ENCODE measurements around the gene MGARP. TPM values are rescaled to one million over a fixed set of nuclear protein-coding genes. Genes with fewer than 3 reads are reported as not detected.

Gene MGARP
- 0.11 TPM in 1 of 2 replicates, not detected in the other for total RNA-seq (2014; rRNA removed; shearing (Covaris generic))

DNA sequence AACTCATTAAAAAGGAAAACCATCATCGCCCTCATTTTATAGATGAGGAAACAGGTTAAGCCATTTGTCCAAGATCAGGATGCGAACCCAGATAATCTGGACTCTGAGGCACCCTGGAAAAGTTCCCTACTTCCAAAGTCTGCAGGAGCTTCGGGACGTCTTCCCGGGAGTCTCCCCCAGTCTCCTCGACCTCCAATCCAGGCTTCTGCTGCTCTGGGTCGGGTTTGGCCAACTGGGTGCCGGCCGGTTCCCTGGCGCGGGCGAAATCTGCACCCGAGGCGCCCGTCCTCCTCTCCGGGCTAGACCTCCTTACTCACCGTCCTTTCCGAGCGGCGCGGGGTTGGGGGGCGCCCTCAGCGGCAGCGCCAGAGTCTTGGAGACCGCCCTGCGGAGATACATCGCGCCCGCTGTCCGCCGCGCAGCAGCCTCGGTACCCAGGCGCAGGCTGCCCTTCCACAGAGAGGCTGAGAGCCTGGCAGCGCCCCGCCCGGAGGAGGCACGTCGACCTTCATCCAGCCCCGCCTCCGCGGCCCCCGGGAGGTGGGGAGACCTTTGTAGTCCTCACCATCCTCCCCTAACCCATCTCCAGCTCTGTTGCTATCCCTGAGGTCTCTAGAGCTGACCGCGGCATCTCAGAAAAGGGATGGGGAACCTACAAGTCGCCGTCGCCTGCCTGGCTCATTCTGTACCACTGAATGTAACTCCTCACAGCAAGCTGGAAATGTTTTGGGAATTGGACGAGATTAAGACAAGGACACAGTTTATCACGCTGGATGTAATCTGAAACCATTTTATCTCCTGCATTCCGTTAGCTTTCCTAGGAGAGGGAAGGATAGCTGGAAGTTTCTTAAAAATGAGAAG, at the start of gene MGARP:
TSS of gene MGARP (minus strand) at position 466 of the 861 bp plus-strand sequence. CDS start at position 399, 67 bp downstream.

DNA sequence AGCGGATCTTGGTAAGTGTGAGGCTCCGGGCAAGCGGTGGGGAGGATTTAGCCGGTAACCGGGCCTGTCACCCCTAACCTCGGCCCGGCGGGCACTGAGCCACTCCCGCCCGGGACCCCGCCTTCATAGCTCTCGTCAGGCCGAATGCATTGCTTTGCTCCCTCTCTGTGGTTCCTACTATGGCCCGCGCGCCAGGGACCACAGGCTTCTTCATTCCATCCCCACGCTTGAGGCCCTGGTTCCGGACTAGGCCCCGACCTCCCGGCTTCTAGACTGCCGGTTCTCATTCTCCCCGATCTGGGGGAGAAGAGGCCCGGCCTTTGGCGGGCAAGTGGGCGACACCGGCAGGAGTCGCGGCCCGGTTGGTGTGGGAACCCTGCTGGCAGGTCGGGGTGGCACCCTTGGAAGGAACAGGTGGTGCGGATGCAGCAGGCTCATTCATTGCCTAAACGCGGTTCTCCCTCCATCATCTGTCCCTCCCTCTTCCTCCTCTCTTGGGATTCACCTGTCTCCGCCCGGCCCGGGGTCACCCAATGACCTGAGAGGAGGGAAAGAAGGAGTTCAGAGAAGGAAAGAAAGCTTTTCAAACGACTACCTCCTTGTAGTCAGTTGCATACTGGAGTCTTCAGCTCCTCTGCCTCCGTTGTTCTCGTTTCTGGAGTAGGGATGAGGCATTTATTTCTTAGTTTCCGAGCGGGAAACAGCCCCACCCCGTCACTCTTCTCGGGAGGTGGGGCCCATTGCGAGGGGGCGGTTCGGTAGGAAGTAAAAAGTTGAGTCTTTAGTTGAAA, 22.0 kb upstream of the MGARP start, which contains the start of gene NDUFC1:
TSS of gene NDUFC1 (minus strand) at position 657 of the 791 bp plus-strand sequence. CDS start 6,679 bp downstream, outside the sequence.

DNA sequence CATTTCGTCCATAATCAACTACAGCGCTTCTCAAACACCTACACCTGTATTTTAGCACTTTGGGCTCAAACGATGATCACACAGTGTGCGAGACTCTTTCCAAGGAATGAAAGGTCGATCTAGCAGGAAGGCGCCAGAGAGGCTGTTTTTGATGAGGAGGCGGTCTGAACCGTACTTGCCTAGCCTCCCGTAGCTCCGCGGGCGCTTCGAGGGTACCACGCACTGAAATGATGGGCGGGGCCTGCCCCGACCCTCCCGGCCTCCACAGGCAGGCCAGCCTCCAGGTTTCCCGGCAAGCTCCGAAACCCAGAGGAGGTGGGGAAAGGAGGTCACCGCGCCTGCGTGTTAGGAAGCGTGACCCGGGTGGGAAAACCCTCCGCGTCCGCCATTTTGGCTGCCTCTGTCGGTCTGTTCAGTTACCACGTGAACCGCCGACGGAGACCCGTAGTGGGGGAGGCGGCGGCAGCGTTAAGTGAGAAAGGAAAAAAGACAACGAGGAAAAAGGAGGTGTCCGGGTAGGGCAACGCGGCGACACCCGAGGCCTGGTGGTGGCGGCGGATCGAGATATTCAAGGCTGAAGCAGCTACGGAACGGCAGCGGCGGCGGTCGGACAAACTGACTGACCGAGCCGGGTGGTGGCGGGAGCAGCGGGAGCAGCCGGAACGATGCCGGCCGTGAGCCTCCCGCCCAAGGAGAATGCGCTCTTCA, 21.2 kb upstream of the MGARP start, which contains the start of gene NAA15:
TSS of gene NAA15 (plus strand) at position 393 of the 708 bp plus-strand sequence. CDS start at position 666, 273 bp downstream.

Small RNAs within 50 kb of the gene (small RNA-seq; reads per million reads assigned to genes)
- gene RNU6-1074P (not detected), gene RNU6-1214P (not detected), gene RNU6-506P (not detected)

Other genes starting within 250 kb of the MGARP start
- 25.7 and 27.8 TPM in 2 replicates for gene ELF2, start 103.0 kb downstream of the MGARP start, total RNA-seq (2014; rRNA removed; shearing (Covaris generic))
- gene NAA15, start 21.3 kb upstream of the MGARP start, total RNA-seq (2014; rRNA removed; shearing (Covaris generic)), result 36.1 and 39.8 TPM in 2 replicates
- 62.3 and 68.9 TPM in 2 replicates for gene NDUFC1, start 22.3 kb upstream of the MGARP start, total RNA-seq (2014; rRNA removed; shearing (Covaris generic))
- 2.7 and 2.8 TPM in 2 replicates for gene RAB33B, start 173.9 kb upstream of the MGARP start, total RNA-seq (2014; rRNA removed; shearing (Covaris generic))